Bone marrow (tissue), 2 donors: ENCODE results near the gene HNRNPA3.
A peak's percentile ranks its signal among the peaks of the same experiment; 100 is the strongest.
"Not testable (repeated sequence)": the region's sequence is repeated elsewhere in the genome, so short reads cannot be mapped to it uniquely, and the experiment has no call there.

ENCODE experiments used
- DNase-seq, 2 donors: peaks; one replicate each; lab custom pipeline; 2025; lab: John Stamatoyannopoulos, UW

The HNRNPA3 gene

DNA sequence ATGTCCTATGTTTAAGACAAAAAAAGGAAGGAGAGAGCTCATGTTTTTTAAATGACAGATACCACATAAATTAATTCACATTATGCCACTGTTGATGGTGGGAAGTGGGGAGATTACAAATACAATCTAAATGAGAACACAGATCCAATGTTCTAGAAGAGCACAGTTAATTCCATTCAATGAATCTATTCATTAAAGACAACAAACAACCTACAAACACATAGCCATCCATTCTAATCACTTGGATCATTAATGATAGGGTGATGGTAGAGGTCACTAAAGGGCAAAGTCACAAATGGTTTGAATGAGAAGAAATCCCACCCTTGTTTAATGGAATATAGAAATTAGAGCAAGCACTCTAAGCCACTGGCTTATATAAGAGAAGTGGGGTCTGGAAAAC lies 21.7 kb downstream of the HNRNPA3 start:
- DNase-seq = no peak

DNA sequence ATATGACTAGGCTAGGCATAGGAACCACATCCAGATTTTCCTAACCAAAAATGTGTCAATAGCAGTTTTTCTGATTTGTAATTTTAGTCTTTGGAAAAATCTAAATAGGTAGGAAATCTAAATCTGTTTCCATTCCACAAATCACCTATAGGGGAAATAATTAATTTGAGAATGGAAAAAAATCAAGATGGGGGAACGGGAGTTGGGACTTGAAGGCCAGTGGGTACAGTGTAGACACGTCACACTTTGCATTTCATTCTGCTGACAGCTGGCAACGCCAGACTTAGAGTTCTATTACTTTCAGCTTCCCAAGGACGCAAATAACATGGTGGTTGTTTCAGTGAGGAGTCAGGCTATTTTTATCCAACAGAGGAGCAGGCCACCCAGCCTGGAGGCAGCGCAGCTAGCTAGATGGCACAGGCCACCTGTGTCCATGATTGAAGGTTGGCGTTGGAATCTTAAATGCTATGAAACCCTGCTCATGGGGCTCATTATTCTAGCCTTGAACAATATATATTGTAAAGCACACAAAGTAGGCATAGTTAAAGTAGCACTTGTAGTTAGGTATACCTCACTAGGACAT lies 23.4 kb downstream of the HNRNPA3 start:
- no peak for DNase-seq

DNA sequence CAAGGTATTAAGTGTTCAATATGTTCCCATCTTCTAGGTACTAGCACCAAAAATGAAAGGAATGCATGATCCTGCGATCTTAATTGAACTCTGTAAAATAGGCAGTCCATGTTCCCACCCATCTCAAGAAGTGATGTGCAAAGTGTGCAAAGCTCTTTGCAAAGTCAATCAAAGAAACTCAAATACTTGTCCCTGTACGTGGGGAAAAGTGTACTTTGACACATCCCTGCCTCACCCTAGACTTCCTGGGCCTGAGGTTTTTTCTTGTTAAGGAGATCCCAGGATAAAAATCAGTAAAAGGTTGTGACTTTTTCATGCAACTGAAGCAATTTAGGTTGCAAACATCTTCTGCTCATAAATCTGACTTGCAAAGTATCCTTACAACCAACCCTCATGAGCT lies 25.3 kb downstream of the HNRNPA3 start:
- DNase-seq = no peak

DNA sequence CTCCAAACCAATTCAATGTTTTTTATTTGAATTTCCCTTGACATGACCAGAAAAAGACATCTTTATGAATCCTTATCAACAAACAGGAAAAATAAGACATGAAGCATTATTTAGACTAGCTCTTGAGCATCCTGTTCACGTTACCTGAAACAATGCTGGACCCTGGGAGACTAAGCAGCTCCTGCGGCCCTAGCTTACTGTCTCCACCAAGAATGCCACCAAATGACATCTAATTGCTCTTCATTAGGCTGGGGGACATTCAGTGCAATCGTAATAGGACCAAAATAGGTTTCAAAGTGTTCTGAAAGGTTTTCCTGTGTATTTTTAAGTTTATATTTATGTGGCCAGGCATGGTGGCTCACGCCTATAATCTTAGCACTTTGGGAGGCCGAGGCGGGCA lies 26.5 kb downstream of the HNRNPA3 start:
- no peak for DNase-seq

DNA sequence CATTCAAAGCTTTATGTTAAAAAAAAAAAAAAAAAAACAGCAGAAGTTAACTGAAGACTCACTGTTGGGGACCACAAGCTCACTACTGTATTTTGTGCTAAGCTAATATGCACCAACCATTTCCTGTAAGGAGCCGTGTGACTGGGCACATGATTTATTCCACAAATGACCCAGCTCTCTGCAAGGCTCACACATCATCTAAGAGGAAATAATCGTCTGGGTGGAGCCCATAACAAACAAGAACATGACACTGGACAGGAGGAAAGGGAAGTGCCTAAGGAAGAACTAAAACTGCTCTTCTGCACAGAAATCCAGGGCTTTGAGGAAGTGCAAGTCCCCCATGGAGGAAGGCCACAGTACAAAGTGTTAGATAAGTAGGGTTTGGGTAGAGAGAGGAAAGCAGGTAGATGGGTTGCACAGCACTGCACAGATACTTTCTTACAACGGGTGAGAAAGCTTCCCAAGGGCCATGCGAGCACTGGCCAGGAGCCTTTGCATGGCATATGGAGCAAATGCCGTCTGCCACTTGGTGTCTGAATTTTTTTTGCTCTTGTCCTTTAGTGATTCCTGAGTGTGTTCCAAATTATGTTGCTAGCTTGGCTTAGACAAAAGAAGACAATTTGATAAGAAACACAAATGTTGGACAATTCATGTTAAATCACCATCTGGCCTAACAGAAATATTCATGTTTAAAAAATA lies 27.5 kb downstream of the HNRNPA3 start:
- DNase-seq = peak; percentile 20 to 88

DNA sequence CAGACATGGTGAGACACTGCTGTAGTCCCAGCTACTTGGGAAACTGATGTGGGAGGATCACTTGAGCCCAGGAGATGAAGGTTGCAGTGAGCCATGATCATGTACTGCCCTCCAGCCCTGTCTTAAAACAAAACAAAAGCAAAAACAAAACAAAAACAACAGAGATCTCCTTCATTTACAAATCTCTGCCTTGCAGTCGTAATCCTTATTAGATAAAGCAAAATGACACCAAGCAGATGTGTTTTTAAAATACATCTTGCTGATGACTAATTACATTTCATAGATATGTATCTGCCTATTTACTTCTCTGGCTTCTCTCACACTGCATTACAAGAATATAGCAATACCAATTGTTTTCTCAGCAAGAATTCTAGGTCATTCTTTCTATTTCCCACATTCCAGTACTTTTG lies 29.1 kb downstream of the HNRNPA3 start:
- DNase-seq = no peak

DNA sequence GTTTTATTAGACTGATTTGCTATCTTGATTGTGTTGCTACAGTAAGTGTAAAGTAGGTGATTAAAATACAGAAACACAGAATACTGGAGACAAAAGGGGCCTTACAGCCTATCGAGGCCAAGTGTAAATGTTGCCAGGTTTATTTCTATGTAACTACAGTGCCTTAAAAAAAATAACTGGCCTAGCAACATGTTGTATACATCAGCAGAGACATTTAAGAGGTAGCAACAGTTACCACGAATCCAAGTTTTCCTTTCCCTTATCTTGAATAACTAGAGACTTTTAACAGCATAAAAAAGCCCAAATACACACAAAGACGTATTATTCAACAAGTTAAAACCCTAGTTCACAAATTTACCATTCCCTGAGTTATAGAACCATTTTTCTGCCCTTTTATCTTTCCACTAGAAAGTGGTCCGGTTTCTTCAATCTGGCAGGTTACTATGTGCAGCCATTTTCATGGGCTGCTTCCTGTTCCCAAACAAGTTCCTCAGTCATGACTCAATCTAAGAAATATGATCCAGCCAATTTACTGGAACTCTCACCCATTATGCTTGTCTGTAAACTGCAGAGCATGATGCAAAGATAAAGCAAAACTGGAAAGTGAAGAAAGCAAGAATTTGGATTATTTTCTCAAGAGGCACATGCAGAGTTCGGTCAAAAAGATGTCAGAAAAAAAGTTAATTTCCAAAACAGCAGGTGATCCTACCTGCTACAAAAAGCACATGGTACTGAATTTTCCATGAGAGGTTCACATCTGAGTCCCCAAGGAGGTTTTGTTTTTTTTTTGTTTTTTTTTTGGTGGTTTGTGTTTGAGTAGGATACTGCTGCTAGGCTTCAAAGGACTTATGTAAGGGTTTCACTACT lies 29.8 kb downstream of the HNRNPA3 start:
- no peak for DNase-seq

DNA sequence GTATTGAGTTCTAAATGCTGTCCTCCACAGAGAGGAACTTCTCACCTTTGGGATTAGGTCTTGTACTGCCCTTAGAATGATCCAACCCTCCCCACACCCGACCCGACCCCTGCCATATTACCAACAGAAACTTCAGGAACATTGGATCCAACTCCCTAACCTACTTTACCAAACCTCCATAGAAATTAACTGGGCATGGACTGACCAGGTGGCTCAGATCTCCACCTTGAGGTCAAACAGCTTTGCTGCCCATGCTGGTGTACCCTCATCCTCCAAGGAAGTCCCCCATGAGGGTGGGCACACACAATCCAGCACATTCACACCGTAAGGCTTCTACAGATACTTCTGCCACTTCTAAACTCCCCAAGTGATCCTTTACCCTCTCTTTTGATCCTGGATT lies 30.5 kb downstream of the HNRNPA3 start:
- DNase-seq = no peak

DNA sequence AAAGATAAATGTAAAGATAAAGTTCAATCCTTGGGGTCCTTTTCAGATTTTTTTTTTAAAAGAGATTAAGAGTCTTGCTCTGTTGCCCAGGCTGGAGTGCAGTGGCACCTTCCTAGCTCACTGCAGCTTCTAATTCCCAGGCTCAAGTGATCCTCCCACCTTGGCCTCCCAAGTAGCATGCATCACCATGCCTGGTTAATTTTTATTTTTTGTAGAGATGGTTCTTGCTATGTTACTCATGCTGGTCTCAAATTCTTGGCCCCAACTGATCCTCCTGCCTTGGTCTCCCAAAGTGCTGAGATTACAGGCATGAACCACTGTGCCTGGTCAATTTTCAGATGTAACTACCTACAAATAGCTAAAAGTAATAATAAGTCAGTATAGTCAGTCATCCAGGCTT lies 30.9 kb downstream of the HNRNPA3 start:
- DNase-seq = no peak

DNA sequence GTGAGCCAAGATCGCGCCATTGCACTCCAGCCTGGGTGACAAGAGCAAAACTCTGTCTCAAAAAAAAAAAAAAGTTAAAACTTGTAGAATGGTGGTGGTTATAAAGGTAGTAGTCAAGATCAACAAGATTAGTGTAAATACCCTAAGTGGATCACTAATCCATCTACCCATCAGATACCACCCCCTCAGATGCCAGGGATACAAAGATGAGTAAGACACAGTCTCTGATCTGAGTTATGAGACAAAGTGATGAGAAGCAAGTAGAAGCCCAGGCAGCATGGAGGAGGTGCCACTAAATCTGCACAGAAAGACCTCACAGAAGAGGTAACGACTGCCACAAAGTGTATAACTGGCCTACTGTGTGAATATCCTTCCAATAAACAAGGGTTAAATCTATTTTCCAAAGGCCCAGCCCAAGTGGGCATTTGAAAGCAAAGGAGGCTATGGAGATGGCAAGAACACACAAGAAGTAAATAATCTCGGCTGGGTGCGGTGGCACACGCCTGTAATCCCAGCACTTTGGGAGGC lies 31.7 kb downstream of the HNRNPA3 start:
- DNase-seq = no peak

DNA sequence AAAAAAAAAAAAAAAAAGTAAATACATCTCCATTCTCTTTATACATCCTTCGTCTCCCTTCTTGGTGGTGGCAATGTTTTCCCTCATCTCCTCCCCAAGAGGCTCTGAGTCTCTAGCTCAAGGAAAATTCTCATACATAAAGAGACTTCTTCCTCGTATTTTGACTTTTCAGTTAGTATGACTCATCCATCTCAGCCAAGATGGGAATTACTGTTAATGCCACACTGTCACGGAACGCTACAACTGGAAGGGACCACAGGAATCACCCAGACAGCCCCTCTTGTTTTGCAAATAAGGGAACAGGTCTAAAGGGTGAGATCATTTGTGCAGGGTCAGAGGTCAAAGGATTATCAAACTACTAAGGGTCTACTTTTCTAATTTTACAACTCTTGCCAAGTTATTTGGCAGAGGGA lies 32.4 kb downstream of the HNRNPA3 start:
- DNase-seq = no peak

DNA sequence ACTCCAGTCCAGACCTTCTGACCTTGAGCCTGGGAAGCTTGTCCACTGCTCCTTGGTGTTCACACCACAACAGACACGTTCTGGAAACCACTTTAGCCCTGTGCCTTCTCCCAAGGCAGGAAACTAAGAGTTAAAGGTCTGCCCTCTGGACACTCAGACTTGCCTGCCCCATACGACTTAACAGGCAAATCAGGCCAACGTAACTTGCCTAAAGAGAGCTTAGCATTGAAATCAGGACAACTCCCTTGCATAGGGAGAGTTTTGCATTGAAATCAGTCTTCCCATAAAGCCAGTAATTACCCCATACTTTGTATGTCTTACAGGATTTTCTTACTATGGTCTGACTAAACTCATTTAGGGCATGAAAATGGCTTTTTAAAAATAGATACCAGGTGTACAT lies 33.4 kb downstream of the HNRNPA3 start:
- DNase-seq = no peak

DNA sequence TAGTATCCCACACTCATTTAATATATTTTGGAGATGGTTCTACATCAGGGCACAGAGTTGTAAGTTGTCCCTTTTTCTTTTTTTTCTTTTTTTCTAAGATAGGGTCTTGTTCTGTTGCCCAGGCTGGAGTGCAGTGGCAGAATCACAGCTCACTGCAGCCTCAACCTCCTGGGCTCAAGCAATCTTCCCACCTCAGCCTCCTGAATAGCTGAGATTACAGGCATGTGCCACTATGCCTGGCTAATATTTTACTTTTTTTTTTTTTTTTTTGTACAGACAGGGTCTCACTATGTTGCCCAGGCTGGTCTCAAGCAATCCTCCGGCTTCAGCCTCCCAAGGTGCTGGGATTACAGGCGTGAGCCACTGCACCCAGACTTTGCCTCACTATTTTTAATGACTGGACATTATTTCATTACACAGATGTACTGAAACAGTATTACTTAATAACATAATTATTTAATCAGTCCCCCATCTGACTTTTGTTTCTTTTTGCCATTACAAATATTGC lies 34.0 kb downstream of the HNRNPA3 start:
- DNase-seq = not testable (repeated sequence)

DNA sequence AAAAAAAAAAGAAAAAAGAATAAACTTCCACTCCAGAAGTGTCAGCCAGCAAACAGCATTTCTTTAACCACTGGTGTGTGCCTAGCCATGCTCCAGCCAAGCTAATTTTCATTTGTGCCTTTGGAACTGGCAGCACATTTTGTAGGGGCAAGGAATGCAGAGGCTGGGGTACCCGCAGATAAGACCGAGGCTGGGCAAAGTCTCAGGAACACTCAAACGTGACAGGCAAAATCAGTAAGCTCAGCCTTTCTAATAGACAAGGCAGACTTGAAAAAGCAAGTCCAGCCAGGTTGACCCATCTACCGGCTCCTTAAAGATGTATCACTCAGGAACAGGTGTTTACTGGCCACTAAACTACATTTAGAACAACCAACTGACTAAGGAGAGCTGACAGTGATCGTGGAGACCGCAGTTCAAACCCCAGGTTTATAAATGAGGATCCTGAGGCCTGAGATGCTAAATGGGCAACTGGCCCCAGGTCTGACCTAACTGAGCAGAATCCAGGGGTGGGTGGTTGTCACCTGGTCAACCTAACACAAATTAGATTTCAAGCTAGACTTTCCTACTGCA lies 35.2 kb downstream of the HNRNPA3 start:
- no peak for DNase-seq

DNA sequence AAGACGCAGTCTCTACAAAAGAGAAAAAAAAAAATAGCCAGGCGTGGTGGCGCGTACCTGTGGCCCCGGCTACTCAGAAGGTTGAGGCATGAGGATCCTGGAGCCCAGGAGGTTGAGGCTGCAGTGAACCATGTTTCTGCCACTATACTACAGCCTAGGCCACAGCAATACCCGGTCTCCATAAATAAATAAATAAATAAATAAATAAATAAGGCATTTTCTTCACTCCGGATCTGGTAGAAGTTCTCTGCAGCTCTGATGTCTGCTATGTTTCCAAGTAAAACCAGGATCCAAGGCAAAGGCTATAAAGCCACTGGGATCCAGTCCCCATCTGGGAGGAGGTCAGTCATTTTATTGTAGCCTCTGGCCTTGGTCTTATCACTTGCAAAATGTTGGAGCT lies 36.4 kb downstream of the HNRNPA3 start:
- DNase-seq = no peak

DNA sequence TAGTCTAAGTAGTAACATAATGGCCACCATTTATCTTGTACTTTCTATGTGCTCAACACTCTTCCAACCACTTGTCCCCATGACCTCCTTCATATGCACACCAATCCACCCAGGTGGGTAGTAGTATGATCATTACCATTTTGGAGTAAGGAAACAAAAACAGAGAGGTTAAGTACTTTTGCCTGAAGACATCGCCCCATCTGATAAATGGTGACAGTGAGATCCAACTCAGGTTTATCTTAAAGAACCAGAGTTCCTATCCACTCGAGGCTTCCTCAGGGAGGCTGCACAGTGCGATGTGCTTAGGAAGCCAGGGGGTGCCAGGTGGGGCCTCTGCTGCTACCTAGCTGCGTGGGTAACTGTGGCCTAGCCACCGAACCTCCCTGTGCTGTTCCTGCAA lies 37.9 kb downstream of the HNRNPA3 start:
- DNase-seq = no peak

DNA sequence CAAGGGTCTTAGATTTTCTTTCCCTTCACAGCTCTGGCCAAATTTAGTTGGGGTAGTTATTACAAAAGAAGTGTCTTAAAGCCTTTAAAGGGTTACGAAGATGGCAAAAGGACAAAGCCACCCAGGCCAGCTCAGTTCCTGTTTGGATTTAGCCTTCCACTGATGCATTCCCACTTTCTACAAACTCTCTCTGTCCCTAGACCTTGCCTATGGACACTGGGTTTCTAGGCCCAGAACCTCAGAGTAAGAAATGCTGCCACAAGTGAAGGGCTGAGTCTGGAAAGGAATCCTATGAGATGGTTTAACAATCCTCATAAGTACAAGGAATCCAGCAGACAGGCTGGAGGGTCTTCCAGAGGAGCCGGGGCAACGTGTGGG lies 38.6 kb downstream of the HNRNPA3 start:
- DNase-seq = no peak

DNA sequence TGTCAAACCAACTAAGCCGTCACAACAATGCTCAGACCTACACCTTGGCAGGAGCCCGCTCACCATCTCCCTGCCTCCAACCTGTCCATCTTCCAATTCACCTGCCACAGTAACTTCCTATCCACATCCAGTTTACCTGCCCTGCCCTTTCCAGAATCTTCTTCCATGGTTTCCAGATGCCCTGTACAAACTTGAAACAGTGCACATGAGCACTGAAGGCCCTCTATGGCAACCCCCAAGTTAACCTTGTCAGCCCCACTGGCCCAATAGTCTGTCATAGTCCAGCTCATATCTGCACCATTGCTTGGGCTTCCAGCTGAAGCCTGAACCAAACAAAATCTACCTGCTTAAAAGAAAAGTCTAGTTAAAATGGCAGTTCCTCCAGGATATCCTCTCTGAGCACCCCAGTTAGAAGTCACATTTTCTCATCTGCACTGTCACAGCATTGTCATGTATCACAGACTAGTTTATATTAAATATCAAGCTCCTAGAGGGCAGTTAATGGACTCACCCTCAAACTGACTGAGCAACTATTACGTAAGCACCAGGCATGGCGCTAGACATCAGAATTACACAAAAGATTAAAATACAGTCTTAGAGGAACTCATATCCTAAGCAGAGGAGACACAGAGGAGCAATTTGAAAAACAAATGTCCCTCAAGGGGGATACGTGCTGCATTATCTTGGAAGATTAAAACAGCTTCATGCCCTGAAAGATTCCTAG lies 40.4 kb downstream of the HNRNPA3 start:
- DNase-seq = no peak

DNA sequence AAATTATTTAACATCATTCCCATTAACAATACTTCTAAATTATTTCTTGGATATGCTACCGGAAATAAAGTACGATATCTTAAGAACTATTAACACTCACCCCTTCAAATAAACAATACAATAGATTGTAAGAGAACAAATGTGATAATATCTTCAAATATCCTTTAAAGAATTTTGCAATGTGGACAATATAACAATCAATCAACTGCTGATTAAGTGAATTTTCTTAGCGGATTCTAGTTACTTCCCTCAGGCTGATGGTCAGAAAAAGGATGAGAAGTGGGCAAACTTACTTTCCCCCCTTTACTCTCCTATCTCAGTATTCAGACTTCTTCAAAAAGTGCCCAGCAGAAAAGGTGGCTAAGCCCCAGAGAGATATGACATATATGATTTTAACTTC lies 41.1 kb downstream of the HNRNPA3 start:
- no peak for DNase-seq

DNA sequence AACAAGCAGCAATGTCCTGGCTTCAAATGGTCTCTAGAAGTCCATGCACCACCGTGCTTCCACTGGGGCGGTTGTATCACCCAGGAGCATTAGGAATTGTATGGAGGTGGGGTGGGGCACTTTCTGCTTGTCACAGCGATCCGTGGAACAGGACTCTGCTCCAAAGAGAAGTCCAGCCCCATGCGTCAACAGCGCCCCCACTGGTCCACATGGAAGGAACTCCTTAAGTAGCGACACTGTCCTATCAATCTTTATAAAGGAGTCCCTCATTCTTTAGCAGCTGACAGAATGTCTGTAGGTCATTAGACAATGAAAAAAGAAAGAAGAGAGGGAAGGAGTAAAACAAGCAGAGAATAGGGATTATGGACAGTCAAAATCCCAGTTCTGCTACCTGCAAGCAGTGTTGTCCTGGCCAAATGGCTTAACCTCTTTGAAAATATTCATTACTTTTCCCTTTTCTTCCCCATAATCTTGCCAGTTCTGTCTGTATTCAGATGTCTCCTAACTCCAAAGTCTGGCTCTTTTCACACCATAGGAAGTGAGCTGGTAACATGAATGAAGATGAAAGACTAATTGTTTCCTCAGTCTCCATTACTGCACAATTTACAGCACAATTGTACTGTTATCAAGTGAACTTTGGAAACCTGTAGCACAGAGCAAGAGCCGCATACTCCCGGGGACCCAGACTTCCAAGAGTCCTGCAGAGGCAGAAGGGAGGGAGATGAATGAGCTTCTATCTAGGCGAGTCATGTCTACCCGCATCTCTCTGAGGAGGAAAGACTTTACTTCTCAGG lies 42.0 kb downstream of the HNRNPA3 start:
- no peak for DNase-seq

DNA sequence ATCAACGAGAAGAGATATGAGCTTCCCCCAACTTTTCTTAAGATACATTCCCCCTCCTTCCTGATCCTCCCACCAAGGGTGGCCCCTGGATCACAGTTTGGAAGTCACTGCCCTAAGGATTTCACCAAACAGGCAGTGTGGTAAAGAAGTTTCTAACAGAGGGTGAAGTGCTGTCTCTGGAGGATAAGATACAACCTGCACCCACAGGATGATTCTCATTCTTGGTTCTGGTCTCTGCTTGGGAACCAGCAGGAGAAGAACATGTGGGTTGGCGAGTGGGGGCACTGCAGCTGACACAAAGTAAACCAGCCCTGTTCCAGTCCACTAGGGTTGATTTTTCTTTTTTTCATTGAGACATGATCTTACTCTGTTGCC lies 42.6 kb downstream of the HNRNPA3 start:
- no peak for DNase-seq
